Psoas muscle (tissue), 8 donors: ENCODE measurements around the gene SPINT4. TPM values are rescaled to one million over a fixed set of nuclear protein-coding genes. Genes with fewer than 3 reads are reported as not detected.

ENCODE experiments used
- ATAC-seq, 4 donors: fragments of 200-7000 bp; cut with Tn5 transposase; one replicate each; pipeline ENCODE4 v1.9.1; 2020; ENCODE audit warnings: moderate library complexity in 3 of 4, mild to moderate bottlenecking in 2 of 4
- DNase-seq, 2 donors: peaks; one replicate each; pipeline ENCODE4 v3.0.0-alpha.2; 2020
- H3K27ac ChIP-seq: fragments of 200-600 bp; one replicate; pipeline ENCODE4 v1.8.0; 2022
- H3K27me3 ChIP-seq, 3 donors: fragments of 200-600 bp in 1 of 3; one replicate each; pipeline versions ENCODE4 v1.6.1 to v1.8.0; 2013 to 2022; ENCODE audit warnings: low read length in 2 of 3, mild to moderate bottlenecking in 2 of 3, moderate library complexity in 1 of 3; ENCODE audit not compliant: insufficient read depth in 3 of 3
- H3K36me3 ChIP-seq, 2 donors: fragments of 200-600 bp in 1 of 2; one replicate each; pipeline versions ENCODE4 v1.6.1 to v1.8.0; 2013 to 2022; ENCODE audit warnings: low read depth in 1 of 2, mild to moderate bottlenecking in 1 of 2, moderate library complexity in 1 of 2; ENCODE audit not compliant: insufficient read depth in 1 of 2
- H3K4me1 ChIP-seq: fragments of 200-600 bp; one replicate; pipeline ENCODE4 v1.8.0; 2022
- H3K4me3 ChIP-seq: fragments of 200-600 bp; one replicate; pipeline ENCODE4 v1.8.0; 2022; ENCODE audit warnings: mild to moderate bottlenecking
- H3K9me3 ChIP-seq: fragments of 200-600 bp; one replicate; pipeline ENCODE4 v1.8.0; 2022
- CTCF ChIP-seq: fragments of 200-600 bp; IDR thresholded peaks from one replicate; pipeline ENCODE4 v1.8.0; 2022; ENCODE audit warnings: antibody characterized with exemption
- WGBS, 3 donors: extraction: QIAGEN DNeasy Blood & Tissue Kit; methylation state at CpG; one replicate each; pipeline versions ENCODE4 v1.1.6 to v1.1.7; 2013; 5-methylcytosine and 5-hydroxymethylcytosine counted together
- intact Hi-C, 2 donors: fragments of 100-400 bp; cut with DNase I; formaldehyde crosslinking; loops; one replicate each; pipeline versions ENCODE4 v1.11.0 to v1.14.2; 2022
- polyA plus RNA-seq, 3 donors: library from polyadenylated mRNA; stranded (reverse); fragments of 200-250 nt; gene quantifications; one replicate each; pipeline ENCODE4 v1.2.3, GENCODE V29; 2013
- total RNA-seq, 4 donors: library from RNA; stranded (reverse); fragmentation: NEBNext Ultra II Directional in 2 of 4; extraction: Animal tissue kit (Norgen Biotek cat#: 25700) in 2 of 4; gene quantifications; one replicate each; pipeline versions ENCODE4 v1.2.1 to v1.2.4, GENCODE V29; 2021 to 2023
- donor health status: healthy with polysubstance abuse.
- donor health status: DM: no; HTN: no; CAD: no; lungs with moderate emphysema.
- donor health status: Bipolar disorder and iron deficiency.
- donor health status: healthy.
- donor health status: DM: yes; HTN: yes; CAD: no.
- donor health status: DM: no; HTN: no; CAD: no.
- donor health status: DM: no; HTN: no; CAD: no.
- donor health status: DM: yes; HTN: yes; CAD: no.

The SPINT4 gene
- total and polyA plus RNA-seq, 7 donors, result not detected

DNA sequence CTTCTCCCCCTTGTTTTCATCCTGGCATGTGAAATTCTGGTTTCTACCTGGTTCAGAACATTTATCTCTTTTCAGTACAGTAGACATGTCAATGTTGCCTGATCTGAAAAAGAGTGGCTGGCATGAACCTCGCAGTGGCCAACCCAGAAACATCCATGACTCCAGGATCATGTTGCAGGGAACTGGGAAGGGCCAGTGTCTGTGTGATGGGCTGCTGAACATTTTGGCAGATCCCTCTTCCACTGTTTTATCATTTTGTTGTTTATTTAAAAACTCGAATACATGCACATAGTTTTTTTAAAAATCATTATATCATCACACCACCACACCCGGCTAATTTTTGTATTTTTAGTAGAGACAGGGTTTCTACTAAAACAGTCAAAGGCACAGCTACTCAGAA is 50.5 kb downstream of the SPINT4 start:
- Histone ChIP-seq H3K36me3 (no peaks in the 10 kb centered on the region), H3K4me3 (no peak overlapping the region), H3K4me1 (no peaks in the 10 kb centered on the region), H3K9me3 (no peaks in the 10 kb centered on the region), H3K27me3 (no peaks in the 10 kb centered on the region), H3K27ac (no peak overlapping the region)
- WGBS, 3 donors, result 50 to 62% (median 56%) methylated on average over 3 of the region's 3 CpGs
- no peak for TF ChIP-seq CTCF
- intact Hi-C loops, result loop anchor here (5.0 to 10.0 kb wide), 3 partner anchors 225 to 335 kb away; partner anchors contain the start of gene EPPIN (in 1 of the 2)
- ATAC-seq (no peak), DNase-seq (no peak)

- WGBS, 3 donors, result 53 to 67% (median 62%) methylated on average over 2 of the region's 2 CpGs
- intact Hi-C loops, result loop anchor here (5.0 to 10.0 kb wide), 3 partner anchors 228 to 338 kb away; partner anchors contain the start of gene EPPIN (in 1 of the 2)
Observed at GRCh38 chr20:45774945-45775344, 52.8 kb downstream of the SPINT4 start.

GRCh38 chr20:45775411-45775810 is 53.3 kb downstream of the SPINT4 start:
- intact Hi-C loops, result loop anchor here in 1 of 2 donors (10.0 kb wide), 1 partner anchor 331 kb away; no protein-coding TSS in a partner anchor
- ATAC-seq (no peak), DNase-seq (no peak)
- no peaks in the 10 kb centered on the region for H3K9me3 ChIP-seq
- H3K27ac ChIP-seq, result no peak overlapping the region
- WGBS, 3 donors, result 90 to 92% (median 92%) methylated on average over 6 of the region's 6 CpGs
- no peaks in the 10 kb centered on the region for H3K4me1 ChIP-seq
- TF ChIP-seq CTCF, result no peak
- H3K36me3 ChIP-seq, result no peaks in the 10 kb centered on the region
- H3K4me3 ChIP-seq, result no peak overlapping the region
- no peaks in the 10 kb centered on the region for H3K27me3 ChIP-seq

More at GRCh38 chr20:45774945-45775344, 52.8 kb downstream of the SPINT4 start:
- H3K4me3 ChIP-seq, result no peak overlapping the region
- H3K27ac ChIP-seq, result no peak overlapping the region
- ATAC-seq, result no peak
- no peaks in the 10 kb centered on the region for H3K27me3 ChIP-seq
- H3K36me3 ChIP-seq, result no peaks in the 10 kb centered on the region
- H3K4me1 ChIP-seq, result no peaks in the 10 kb centered on the region
- TF ChIP-seq CTCF, result no peak
- DNase-seq, result no peak
- H3K9me3 ChIP-seq, result no peaks in the 10 kb centered on the region

Other genes starting within 250 kb of the SPINT4 start
- gene SPINT3, start 206.7 kb upstream of the SPINT4 start, total RNA-seq, result not detected
- not detected for gene SPINT3, start 206.7 kb upstream of the SPINT4 start, polyA plus RNA-seq
- gene WFDC6, start 182.9 kb upstream of the SPINT4 start, total RNA-seq, result not detected
- not detected for gene WFDC6, start 182.9 kb upstream of the SPINT4 start, polyA plus RNA-seq
- not detected for gene EPPIN, start 174.9 kb upstream of the SPINT4 start, total RNA-seq
- not detected for gene EPPIN, start 174.9 kb upstream of the SPINT4 start, polyA plus RNA-seq
- gene WFDC8, start 143.1 kb upstream of the SPINT4 start, total RNA-seq, result not detected
- gene WFDC8, start 143.1 kb upstream of the SPINT4 start, polyA plus RNA-seq, result not detected
- not detected for gene WFDC10A, start 92.6 kb upstream of the SPINT4 start, total RNA-seq
- gene WFDC10A, start 92.6 kb upstream of the SPINT4 start, polyA plus RNA-seq, result not detected
- gene WFDC9, start 91.1 kb upstream of the SPINT4 start, total RNA-seq, result not detected
- gene WFDC9, start 91.1 kb upstream of the SPINT4 start, polyA plus RNA-seq, result not detected
- not detected for gene WFDC11, start 52.1 kb upstream of the SPINT4 start, total RNA-seq
- gene WFDC11, start 52.1 kb upstream of the SPINT4 start, polyA plus RNA-seq, result not detected
- gene WFDC13, start 20.3 kb upstream of the SPINT4 start, total RNA-seq, result not detected
- gene WFDC13, start 20.3 kb upstream of the SPINT4 start, polyA plus RNA-seq, result not detected
- gene WFDC10B, start 17.3 kb upstream of the SPINT4 start, total RNA-seq, result not detected
- not detected for gene WFDC10B, start 17.3 kb upstream of the SPINT4 start, polyA plus RNA-seq
- 1 to 10 TPM in 1 of 4 donors, under 1 TPM in 2, not detected in 1; 0.64 to 1.2 (median 0.73) TPM for gene WFDC3, start 69.5 kb downstream of the SPINT4 start, total RNA-seq
- gene WFDC3, start 69.5 kb downstream of the SPINT4 start, polyA plus RNA-seq, result under 1 TPM; 0.51 to 0.79 (median 0.61) TPM
- 10 to 100 TPM; 40.6 to 56.7 (median 44.9) TPM for gene DNTTIP1, start 69.6 kb downstream of the SPINT4 start, total RNA-seq
- 10 to 100 TPM; 28.3 to 56.8 (median 53.9) TPM for gene DNTTIP1, start 69.6 kb downstream of the SPINT4 start, polyA plus RNA-seq
- under 1 TPM; 0.32 to 0.42 (median 0.38) TPM for gene UBE2C, start 90.3 kb downstream of the SPINT4 start, total RNA-seq
- gene UBE2C, start 90.3 kb downstream of the SPINT4 start, polyA plus RNA-seq, result under 1 TPM in 2 of 3 donors, not detected in 1; 0.35 to 0.40 TPM
- 1,000 to 10,000 TPM; 1,390 to 3,666 (median 2,654) TPM for gene TNNC2, start 105.0 kb downstream of the SPINT4 start, total RNA-seq
- gene TNNC2, start 105.0 kb downstream of the SPINT4 start, polyA plus RNA-seq, result over 10,000 TPM in 1 of 3 donors, 1,000 to 10,000 TPM in 2; 2,508 to 10,677 (median 9,192) TPM
- gene SNX21, start 111.5 kb downstream of the SPINT4 start, total RNA-seq, result 10 to 100 TPM; 22.3 to 44.9 (median 31.6) TPM
- 10 to 100 TPM in 2 of 3 donors, 1 to 10 TPM in 1; 8.7 to 63.9 (median 21.2) TPM for gene SNX21, start 111.5 kb downstream of the SPINT4 start, polyA plus RNA-seq
- gene ACOT8, start 135.0 kb downstream of the SPINT4 start, total RNA-seq, result 10 to 100 TPM; 20.3 to 29.6 (median 24.9) TPM
- 10 to 100 TPM; 20.2 to 32.9 (median 29.3) TPM for gene ACOT8, start 135.0 kb downstream of the SPINT4 start, polyA plus RNA-seq
- gene ZSWIM3, start 135.3 kb downstream of the SPINT4 start, total RNA-seq, result 1 to 10 TPM; 1.4 to 2.7 (median 1.5) TPM
- 1 to 10 TPM; 1.1 to 2.0 (median 1.5) TPM for gene ZSWIM3, start 135.3 kb downstream of the SPINT4 start, polyA plus RNA-seq
- gene ZSWIM1, start 158.9 kb downstream of the SPINT4 start, total RNA-seq, result 1 to 10 TPM; 6.1 to 10.0 (median 7.7) TPM
- gene ZSWIM1, start 158.9 kb downstream of the SPINT4 start, polyA plus RNA-seq, result 1 to 10 TPM; 3.5 to 5.3 (median 4.9) TPM
- gene SPATA25, start 165.3 kb downstream of the SPINT4 start, total RNA-seq, result 1 to 10 TPM; 1.3 to 2.7 (median 1.9) TPM
- gene SPATA25, start 165.3 kb downstream of the SPINT4 start, polyA plus RNA-seq, result 1 to 10 TPM; 1.0 to 2.7 (median 1.6) TPM
- 10 to 100 TPM in 1 of 4 donors, 1 to 10 TPM in 3; 5.3 to 11.8 (median 8.2) TPM for gene NEURL2, start 168.9 kb downstream of the SPINT4 start, total RNA-seq
- 1 to 10 TPM; 4.3 to 8.0 (median 7.2) TPM for gene NEURL2, start 168.9 kb downstream of the SPINT4 start, polyA plus RNA-seq
- 10 to 100 TPM; 43.0 to 55.4 (median 47.3) TPM for gene CTSA, start 169.0 kb downstream of the SPINT4 start, total RNA-seq
- gene CTSA, start 169.0 kb downstream of the SPINT4 start, polyA plus RNA-seq, result 10 to 100 TPM; 41.3 to 59.8 (median 51.8) TPM
- 10 to 100 TPM; 19.0 to 38.0 (median 33.9) TPM for gene PLTP, start 189.8 kb downstream of the SPINT4 start, total RNA-seq
- gene PLTP, start 189.8 kb downstream of the SPINT4 start, polyA plus RNA-seq, result 10 to 100 TPM in 2 of 3 donors, 1 to 10 TPM in 1; 7.9 to 14.4 (median 13.1) TPM
- 10 to 100 TPM; 24.7 to 46.7 (median 32.0) TPM for gene PCIF1, start 212.3 kb downstream of the SPINT4 start, total RNA-seq
- gene PCIF1, start 212.3 kb downstream of the SPINT4 start, polyA plus RNA-seq, result 10 to 100 TPM; 26.0 to 41.3 (median 29.7) TPM
- 10 to 100 TPM; 10.2 to 11.5 (median 10.9) TPM for gene ZNF335, start 249.9 kb downstream of the SPINT4 start, total RNA-seq
- 1 to 10 TPM; 6.9 to 9.0 (median 7.2) TPM for gene ZNF335, start 249.9 kb downstream of the SPINT4 start, polyA plus RNA-seq